GM19328 (cell line): Measurements from ENCODE around the gene PTGFRN.

ENCODE experiments used
- ATAC-seq: cut with Tn5 transposase; IDR thresholded peaks from one replicate; pipeline ENCODE4 v1.9.1; 2021; ENCODE audit warnings: mild to moderate bottlenecking, moderate library complexity; ENCODE audit not compliant: unreplicated experiment

PTGFRN gene

DNA sequence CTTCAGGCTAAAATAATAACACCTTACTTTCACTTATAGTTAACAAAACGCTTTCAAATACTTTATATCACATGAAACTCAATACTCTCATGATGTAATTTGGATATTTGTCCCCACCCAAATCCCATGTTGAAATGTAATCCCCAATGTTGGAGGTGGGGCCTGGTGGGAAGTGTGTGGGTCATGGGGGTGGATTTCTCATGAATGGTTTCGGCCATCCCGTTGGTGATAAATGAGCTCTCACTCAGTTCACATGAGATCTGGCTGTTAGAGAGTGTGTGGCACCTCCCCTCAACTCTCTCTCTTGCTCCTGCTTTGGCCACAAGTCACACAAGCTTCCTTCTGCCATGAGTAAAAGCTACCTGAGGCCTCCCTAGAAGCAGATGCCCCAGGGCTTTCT is 22.5 kb upstream of the PTGFRN start:
- ATAC-seq = no peak

DNA sequence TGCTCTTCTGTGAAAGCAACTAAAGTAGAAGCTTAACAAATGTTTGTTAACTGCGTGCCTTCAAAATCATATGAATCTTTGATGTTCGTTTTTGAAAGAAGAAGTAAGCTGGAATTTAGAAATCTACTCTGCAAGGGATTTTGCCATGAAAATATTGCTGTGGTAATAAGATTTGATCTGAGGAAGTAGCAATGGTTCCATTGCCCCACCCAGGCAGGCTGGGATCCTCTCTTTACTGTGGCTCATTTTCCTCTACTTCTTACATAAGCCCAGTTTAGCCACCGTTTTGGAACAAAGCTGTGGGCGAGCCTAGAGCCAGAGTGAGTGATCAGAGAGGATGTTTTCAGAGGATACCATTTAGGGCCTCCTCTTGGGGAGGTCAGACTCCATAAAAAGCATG is 20.3 kb upstream of the PTGFRN start:
- no peak for ATAC-seq

GRCh38 chr1:116891396-116892079 is 18.2 kb upstream of the PTGFRN start:
- ATAC-seq = no peak

DNA sequence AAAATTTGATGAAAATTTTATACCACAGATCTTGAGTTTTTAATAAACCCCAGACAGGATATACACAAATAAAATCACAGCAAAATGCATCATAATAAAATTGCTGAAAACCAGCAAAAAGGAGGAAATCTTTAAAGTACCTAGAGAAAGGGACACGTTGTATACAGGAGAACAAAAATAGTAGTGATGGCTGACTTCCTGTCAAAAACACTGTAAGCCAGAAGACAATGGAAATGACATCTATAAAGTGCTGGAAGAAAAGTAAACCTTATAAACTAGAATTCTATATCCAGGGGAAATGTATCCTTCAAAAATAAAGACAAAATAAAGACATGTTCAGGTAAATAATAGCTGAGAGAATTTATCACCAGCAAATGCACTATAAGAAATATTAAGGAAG is 14.6 kb upstream of the PTGFRN start:
- no peak for ATAC-seq

GRCh38 chr1:116899529-116899928 is 10.2 kb upstream of the PTGFRN start:
- ATAC-seq = no peak

DNA sequence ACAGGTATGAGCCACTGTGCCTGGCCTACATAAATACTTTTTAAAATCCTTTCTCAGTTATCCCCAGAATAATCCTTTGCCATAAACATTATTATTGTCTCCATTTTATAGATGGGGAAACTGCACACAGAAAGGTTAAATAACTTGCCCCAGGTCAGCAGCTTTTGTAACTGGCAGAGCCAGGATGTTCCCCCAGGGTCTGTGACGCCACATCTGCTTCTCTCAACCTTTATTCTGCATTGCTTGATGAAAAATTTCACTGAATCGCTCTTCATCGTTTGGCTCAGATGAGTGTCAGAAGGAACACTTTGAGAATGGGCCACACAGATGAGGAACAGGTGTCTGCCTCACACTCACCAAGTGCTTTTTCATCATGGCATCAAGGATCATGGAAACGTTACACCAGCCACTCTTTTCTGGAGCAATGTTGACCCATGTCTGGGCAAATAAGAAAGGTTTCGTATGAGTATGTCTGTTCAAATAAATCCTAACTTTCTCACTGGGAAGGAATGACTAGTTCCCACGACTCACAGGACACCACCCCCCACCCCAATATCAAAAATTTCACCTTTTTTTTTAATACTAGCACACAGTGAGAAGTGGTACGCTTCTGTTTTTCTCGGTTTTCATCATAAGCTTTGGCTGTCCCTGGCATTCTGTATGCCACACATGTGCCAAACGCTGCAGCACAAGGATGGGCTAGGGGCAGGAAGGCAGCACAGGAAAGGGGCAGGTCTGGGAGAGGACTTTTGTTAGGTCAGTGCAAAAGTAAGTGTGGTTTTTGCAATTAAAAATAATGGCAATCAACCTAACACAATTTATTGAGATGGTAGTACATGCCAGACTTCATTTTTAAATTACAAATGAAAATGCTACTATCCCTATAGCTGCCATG is 9.0 kb upstream of the PTGFRN start:
- no peak for ATAC-seq

DNA sequence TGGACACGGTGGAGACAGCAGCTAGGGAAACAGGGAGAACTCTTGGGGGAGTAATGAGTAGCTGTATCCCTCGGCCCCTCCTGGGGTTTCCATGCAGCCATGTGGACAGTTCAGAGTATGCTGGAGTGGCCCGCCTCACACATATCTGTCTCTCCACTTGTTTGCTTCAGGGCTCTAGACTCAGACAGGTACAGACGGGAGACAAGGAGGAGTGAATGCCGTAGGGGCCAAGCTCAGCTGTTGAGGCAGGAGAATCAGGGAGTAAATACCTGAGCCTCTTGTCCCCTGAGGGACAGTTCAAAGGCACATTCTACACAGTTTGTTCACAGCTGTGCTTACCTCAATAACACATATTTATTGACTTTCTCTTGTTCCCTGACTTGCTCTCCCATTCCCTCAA is 7.7 kb upstream of the PTGFRN start:
- no peak for ATAC-seq

DNA sequence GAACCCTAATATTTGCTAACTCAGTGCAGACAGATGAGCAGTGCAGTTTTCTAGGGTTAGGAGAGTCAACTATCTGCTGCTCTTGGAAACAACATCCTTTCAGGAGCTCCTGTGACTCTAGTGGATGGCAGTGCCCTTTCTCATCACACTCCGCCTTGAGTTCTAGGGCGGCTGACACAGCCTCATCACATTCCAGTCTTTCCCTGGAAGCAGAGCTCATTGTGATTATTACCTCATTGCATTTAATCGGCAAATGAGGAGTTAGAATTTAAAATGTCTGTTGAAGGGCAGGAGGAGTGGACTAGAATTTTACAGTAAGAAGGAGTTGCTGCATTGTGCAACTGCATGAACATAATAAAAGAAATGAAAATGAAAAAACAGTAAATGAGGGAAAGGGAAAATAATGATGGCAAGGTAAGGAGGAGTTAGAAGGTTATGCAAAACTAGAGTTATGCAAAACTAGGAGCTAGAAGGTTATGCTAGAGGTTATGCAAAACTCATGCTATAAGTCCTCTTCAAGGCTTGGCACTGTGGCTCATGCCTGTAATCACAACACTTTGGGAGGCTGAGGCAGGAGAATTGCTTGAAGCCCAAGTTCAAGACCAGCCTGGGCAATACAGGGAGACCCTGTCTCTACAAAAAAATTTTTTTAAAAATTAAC is 6.9 kb upstream of the PTGFRN start:
- ATAC-seq = no peak

GRCh38 chr1:116904791-116905320 is 4.9 kb upstream of the PTGFRN start:
- no peak for ATAC-seq

DNA sequence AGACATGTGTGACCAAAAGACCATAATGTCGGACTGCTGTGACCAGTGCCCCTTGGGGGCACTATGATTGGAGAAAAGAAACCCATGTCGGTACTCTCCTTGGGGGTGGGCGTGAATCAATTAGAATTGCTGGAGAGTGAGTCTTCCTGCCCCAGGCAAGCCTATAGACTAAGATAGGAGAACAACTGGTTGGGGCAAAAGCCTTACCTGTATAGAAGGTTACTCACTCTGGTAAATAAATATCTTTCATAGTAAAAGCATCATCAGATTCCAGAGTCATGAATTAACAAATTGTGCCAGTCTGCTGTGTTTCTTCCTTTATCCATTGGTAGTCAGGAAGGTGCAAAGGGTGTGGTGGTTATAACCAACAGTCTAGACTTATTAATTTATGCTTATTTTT is 2.9 kb upstream of the PTGFRN start:
- no peak for ATAC-seq

- ATAC-seq = no peak
Observed at GRCh38 chr1:116907351-116907750, 2.4 kb upstream of the PTGFRN start.

- ATAC-seq = no peak
Observed at GRCh38 chr1:116908266-116908665, 1.4 kb upstream of the PTGFRN start.

DNA sequence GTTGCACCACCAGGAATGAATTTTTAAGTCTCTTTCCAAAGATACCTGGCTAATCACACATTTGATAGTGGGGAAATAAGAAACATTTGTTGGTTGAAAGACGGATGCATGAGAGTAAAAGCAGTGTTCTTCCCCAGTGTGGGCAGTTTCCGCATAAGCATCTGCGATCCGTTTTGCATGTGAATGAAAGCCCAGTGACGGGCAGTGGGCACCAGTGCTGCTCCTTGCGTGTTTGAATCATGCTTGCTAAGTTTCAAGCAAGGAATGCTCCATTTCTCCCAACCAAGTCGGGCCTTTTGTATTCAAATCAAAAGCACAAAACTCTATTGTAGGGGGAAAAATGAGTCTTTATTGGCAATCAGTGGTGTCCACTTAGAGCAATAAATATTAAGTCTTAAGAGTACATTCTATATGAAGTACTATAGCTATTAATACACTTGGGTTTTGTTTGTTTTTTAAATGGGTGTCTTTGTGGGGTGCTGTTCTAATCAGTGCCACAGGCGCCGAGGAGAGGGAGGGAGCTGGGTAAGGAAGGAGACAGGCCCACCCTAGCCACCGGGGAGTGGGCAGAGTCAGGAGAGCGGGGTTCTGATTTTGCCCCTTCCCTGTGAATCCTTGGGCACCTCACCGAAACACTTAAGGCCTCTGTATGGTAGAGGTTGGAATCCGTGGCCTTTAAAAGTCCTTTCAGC is 750 bp upstream of the PTGFRN start:
- no peak for ATAC-seq

DNA sequence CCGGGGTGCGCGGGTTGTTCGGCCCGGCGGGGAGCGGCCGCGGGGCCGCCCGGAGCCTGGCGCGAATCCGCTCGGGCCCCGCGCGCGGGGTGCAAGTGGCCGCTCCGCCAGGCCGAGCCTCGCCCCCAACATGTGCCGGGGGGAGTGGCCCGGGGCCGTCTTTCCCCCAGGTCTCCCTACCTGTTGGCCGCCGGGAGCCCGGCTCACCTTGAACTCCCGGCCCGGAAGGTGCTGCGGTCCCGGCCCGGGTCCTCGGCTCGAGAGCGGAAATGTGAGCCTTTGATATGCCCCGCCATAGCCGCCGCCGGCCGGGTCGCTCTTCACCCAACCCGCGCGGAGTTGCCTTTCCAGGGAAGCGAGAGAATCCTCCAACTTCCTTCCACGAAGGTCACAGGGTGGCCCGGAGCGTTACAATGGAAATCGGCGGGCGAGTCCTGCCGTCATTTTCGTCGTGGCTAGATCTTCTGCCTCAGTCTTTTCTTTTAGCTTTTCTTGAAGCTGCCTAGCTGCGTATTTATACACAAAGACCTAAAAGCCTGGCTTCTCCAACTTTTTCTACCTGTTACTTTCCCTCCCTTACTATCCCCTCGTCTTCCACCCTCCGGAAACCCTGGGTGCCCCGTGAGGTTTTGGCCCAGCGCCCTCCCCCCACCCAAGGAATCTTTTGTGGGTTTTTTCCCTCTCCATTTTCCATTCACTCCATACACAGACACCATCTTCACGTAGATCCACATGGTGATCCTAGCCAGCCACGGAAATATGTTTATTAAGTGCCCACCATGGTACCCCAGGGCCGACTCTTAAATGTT is 867 bp downstream of the PTGFRN start:
- no peak for ATAC-seq

DNA sequence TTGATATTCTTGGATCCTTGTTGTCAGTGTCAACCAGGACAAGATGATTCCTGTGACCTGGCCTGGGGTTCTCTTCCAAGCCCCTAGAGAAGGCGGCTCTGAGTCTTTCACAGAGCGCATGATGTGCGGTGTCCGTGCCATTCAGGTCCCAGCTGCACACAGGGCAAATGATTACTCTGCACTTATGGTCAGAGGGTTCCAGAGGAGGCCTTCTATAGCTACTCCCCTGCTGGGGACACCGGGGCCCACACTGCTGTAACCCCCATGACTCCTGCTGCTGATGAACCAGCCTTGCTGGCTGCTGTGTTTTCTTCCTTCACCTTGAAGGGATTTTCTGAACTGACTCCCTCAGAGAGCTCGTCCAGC is 1.5 kb downstream of the PTGFRN start:
- no peak for ATAC-seq

GRCh38 chr1:116911779-116912469 is 2.2 kb downstream of the PTGFRN start:
- no peak for ATAC-seq

- no peak for ATAC-seq
Observed at GRCh38 chr1:116912846-116913245, 3.1 kb downstream of the PTGFRN start.

DNA sequence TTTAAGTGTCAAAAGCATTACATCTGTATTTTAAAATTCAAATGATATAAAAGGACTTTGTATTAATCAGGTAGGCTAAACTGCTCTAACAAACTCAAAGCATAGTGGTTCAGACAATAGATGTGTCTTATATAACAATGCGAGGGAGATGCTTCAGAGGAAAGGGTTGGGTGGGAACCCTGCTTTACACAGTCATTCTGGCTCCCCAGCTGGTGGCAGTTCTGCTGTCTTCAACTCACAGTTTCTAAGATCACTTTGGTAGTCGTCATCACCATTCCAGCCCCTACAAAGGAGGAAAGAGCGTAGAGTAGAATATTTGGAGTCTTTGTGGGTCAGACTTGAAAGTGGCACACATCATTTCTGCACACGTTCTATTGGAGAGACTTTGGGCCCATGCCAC is 4.2 kb downstream of the PTGFRN start:
- ATAC-seq = no peak

- ATAC-seq = no peak
Observed at GRCh38 chr1:116914667-116915066, 5.0 kb downstream of the PTGFRN start.
